Neural crest cell (in vitro differentiated cells): ENCODE data around the gene CD69. TPM values are rescaled to one million over a fixed set of nuclear protein-coding genes. Genes with fewer than 3 reads are reported as not detected.

ENCODE experiments used
- DNase-seq: peaks from one replicate; pipeline ENCODE4 v3.0.0; 2021; ENCODE audit warnings: low read depth, mixed read lengths, low spot score
- H3K27ac Mint-ChIP-seq: one replicate; pipeline ENCODE4 v1.8.0; 2021; ENCODE audit warnings: mild to moderate bottlenecking, mixed read lengths; ENCODE audit not compliant: unreplicated experiment
- H3K27me3 Mint-ChIP-seq: 2 replicates; pipeline ENCODE4 v1.8.0; 2021; ENCODE audit warnings: low read depth, mild to moderate bottlenecking, mixed read lengths
- H3K36me3 Mint-ChIP-seq: 2 replicates; pipeline ENCODE4 v1.8.0; 2021; ENCODE audit warnings: low read depth, mild to moderate bottlenecking, mixed read lengths
- H3K4me1 Mint-ChIP-seq: 2 replicates; pipeline ENCODE4 v1.8.0; 2021; ENCODE audit warnings: mixed read lengths
- H3K4me3 Mint-ChIP-seq: one replicate; pipeline ENCODE4 v1.8.0; 2021; ENCODE audit warnings: mild to moderate bottlenecking, mixed read lengths
- H3K9me3 Mint-ChIP-seq: 2 replicates; pipeline ENCODE4 v1.8.0; 2021; ENCODE audit warnings: mixed read lengths
- CTCF ChIP-seq: fragments of 200-600 bp; sonication (generic); conservative IDR thresholded peaks from 2 replicates; pipeline ENCODE4 v1.5.0; 2021; ENCODE audit warnings: antibody characterized with exemption, mild to moderate bottlenecking
- total RNA-seq: library from RNA; stranded (reverse); gene quantifications from 2 replicates; pipeline ENCODE4 v1.2.1, GENCODE V29; 2021

The CD69 gene
- total RNA-seq, 1 donor from 2014 or later, result not detected

- Mint-ChIP-seq H3K36me3 (no peaks in the 10 kb centered on the region), H3K4me3 (no peak overlapping the region), H3K9me3 (no peaks in the 10 kb centered on the region), H3K4me1 (no peaks in the 10 kb centered on the region), H3K27me3 (no peaks in the 10 kb centered on the region), H3K27ac (no peak overlapping the region)
- no peak for TF ChIP-seq CTCF
- no peak for DNase-seq
Observed at GRCh38 chr12:9779209-9779608, 18.5 kb upstream of the CD69 start.

- H3K27ac Mint-ChIP-seq, result no peak overlapping the region
- no peak for TF ChIP-seq CTCF
- no peaks in the 10 kb centered on the region for H3K36me3 Mint-ChIP-seq
- H3K4me1 Mint-ChIP-seq, result no peaks in the 10 kb centered on the region
- no peak for DNase-seq
- H3K9me3 Mint-ChIP-seq, result no peaks in the 10 kb centered on the region
- H3K27me3 Mint-ChIP-seq, result no peaks in the 10 kb centered on the region
- no peak overlapping the region for H3K4me3 Mint-ChIP-seq
Observed at GRCh38 chr12:9776781-9777180, 16.1 kb upstream of the CD69 start.

GRCh38 chr12:9773216-9773877 is 12.6 kb upstream of the CD69 start:
- Mint-ChIP-seq H3K27ac (no peak overlapping the region), H3K27me3 (no peaks in the 10 kb centered on the region), H3K4me1 (no peaks in the 10 kb centered on the region), H3K9me3 (no peaks in the 10 kb centered on the region), H3K36me3 (no peaks in the 10 kb centered on the region), H3K4me3 (no peak overlapping the region)
- no peak for TF ChIP-seq CTCF
- no peak for DNase-seq

GRCh38 chr12:9763025-9763424 is 2.3 kb upstream of the CD69 start:
- no peaks in the 10 kb centered on the region for H3K9me3 Mint-ChIP-seq
- no peak for DNase-seq
- H3K27me3 Mint-ChIP-seq, result no peaks in the 10 kb centered on the region
- no peaks in the 10 kb centered on the region for H3K36me3 Mint-ChIP-seq
- peaks cover 5% of the 10 kb centered on the region for H3K4me1 Mint-ChIP-seq
- TF ChIP-seq CTCF, result no peak
- H3K4me3 Mint-ChIP-seq, result no peak overlapping the region
- no peak overlapping the region for H3K27ac Mint-ChIP-seq

GRCh38 chr12:9762369-9762768 is 1.7 kb upstream of the CD69 start:
- Mint-ChIP-seq H3K27ac (no peak overlapping the region), H3K9me3 (no peaks in the 10 kb centered on the region), H3K4me3 (no peak overlapping the region), H3K27me3 (no peaks in the 10 kb centered on the region), H3K4me1 (peaks cover 5% of the 10 kb centered on the region), H3K36me3 (no peaks in the 10 kb centered on the region)
- no peak for TF ChIP-seq CTCF
- no peak for DNase-seq
